ENCODE results near the gene MUS81. TPM values are rescaled to one million over a fixed set of nuclear protein-coding genes. Genes with fewer than 3 reads are reported as not detected.

The MUS81 gene
- total and polyA plus RNA-seq, 7 donors = 28.0 to 55.3 (median 32.8) TPM

DNA sequence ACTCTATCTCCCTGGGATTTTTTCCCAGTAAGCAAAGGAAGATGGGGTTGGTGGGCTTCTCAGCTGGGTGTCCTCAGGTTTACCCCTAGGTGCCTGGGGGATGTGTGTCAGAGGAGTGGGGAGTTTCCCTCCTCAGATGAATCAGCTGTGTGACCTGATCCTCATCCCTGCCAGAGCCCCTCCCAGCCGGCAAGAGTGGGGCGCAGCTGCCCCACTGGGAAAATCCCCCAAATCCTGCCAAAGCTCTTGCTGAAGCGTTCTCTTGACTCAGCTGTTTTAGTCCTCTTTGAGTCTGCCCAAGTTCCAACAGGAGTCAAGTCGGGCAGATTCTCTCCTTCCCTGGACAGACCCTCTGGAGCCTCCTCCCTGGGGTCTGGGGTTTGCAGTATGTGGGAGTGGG lies 52.6 kb downstream of the MUS81 start:
- H3K36me3 ChIP-seq (ENCODE audit: insufficient read depth in 1 of 2, low read depth in 1 of 2) = peaks cover 0 to 7% of the 10 kb centered on the region in 2 donors
- H3K9me3 ChIP-seq = no peaks in the 10 kb centered on the region
- 18 to 41% (median 37%) methylated on average over 4 of the region's 4 CpGs for WGBS, 3 donors
- no peak for ATAC-seq
- peaks cover 48% of the 10 kb centered on the region for H3K4me1 ChIP-seq
- peak overlapping the region; percentile 23 for H3K27ac ChIP-seq
- no peak for DNase-seq
- TF ChIP-seq, protein P1, sequence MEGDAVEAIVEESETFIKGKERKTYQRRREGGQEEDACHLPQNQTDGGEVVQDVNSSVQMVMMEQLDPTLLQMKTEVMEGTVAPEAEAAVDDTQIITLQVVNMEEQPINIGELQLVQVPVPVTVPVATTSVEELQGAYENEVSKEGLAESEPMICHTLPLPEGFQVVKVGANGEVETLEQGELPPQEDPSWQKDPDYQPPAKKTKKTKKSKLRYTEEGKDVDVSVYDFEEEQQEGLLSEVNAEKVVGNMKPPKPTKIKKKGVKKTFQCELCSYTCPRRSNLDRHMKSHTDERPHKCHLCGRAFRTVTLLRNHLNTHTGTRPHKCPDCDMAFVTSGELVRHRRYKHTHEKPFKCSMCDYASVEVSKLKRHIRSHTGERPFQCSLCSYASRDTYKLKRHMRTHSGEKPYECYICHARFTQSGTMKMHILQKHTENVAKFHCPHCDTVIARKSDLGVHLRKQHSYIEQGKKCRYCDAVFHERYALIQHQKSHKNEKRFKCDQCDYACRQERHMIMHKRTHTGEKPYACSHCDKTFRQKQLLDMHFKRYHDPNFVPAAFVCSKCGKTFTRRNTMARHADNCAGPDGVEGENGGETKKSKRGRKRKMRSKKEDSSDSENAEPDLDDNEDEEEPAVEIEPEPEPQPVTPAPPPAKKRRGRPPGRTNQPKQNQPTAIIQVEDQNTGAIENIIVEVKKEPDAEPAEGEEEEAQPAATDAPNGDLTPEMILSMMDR (IDR thresholded peaks at IDR 0.05) = no peak
- peaks cover 0 to 17% (median 0%) of the 10 kb centered on the region in 3 donors for H3K27me3 ChIP-seq (ENCODE audit: insufficient read depth in 3 of 3, low read length in 2 of 3)
- H3K4me3 ChIP-seq = no peak overlapping the region
- intact Hi-C loops (cut with DNase I) = no loop called here

DNA sequence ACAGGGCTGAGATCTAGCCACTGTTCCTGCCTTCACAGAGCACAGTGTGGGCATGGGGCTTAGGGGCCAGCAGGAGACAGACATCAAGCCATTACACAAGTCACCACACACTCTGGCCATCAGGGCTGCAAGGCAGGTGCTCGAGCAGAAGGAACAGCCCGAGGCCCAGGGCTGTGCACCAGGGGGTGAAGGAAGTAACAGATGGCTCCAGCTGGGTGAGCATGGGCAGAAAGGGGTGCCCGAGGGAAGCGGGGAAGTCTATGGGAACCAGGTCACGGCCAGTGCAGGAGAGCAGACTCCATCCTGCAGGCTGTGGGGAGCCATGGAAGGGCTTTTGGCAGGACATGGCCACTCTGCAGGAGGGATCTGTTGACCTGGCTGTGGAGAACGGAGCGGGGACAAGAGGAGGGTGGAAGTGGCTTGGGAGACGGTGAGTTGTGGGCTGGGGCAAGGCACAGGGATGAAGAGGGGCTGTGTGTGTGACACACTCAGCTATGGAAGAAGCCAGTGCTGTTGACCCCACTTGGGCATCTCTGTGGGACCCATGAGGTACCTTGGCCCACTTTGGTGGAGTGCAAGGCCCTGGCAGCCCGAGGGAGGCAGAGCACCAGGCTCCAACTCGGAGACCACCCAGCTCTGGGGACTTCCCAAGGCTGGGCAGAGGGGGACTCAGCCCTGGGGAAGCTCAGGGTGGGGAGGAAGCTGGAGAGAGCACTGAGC lies 55.0 kb downstream of the MUS81 start:
- Histone ChIP-seq H3K4me1 (peaks cover 53% of the 10 kb centered on the region), H3K9me3 (no peaks in the 10 kb centered on the region)

DNA sequence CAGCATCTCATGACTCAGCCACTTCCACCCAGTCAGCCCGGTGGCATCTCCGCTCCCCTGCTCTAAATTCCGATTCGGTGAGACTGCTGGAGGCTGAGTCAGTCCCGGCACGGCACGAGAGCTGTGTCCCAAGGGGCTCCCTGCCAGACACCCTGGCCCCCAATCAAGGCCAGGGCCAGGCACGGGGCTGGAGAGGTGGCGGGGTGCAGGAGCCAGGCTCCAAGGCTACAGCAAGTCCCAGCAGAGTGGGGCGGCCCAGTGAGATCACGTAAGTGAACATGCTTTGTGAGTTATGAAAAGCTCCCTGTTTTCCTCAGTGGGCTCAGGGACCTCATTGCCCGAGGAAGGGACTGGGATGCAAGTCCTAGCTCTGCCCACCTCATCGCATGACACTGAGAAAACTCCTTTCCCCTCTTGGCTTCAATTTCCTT lies 55.6 kb downstream of the MUS81 start:
- Histone ChIP-seq H3K36me3 (ENCODE audit: insufficient read depth in 1 of 2, low read depth in 1 of 2) (peaks cover 0 to 12% of the 10 kb centered on the region in 2 donors), H3K4me3 (peak overlapping the region; percentile 100), H3K27ac (peak overlapping the region; percentile 99), H3K9me3 (no peaks in the 10 kb centered on the region), H3K27me3 (ENCODE audit: insufficient read depth in 3 of 3, low read length in 2 of 3) (peaks cover 0 to 9% (median 0%) of the 10 kb centered on the region in 3 donors), H3K4me1 (peaks cover 58% of the 10 kb centered on the region)
- ATAC-seq (peak; percentile 77 to 83 (median 78)), DNase-seq (peak; percentile 92 to 96)
- WGBS, 3 donors = 6 to 14% (median 8%) methylated on average over 12 to 13 of the region's 13 CpGs
- intact Hi-C loops (cut with DNase I) = loop anchor here in 1 of 2 donors (2.0 kb wide), 1 partner anchor 25 kb away; the partner anchor contains the start of gene CCDC85B
- TF ChIP-seq, protein P1 (IDR thresholded peaks at IDR 0.05) = no peak

More for the DNA sequence above, 55.0 kb downstream of the MUS81 start:
- peaks cover 0 to 7% of the 10 kb centered on the region in 2 donors for H3K36me3 ChIP-seq (ENCODE audit: insufficient read depth in 1 of 2, low read depth in 1 of 2)
- intact Hi-C loops (cut with DNase I) = no loop called here
- peak overlapping the region; percentile 100 for H3K4me3 ChIP-seq
- no peak for DNase-seq
- WGBS, 3 donors = 27 to 39% (median 34%) methylated on average over 10 of the region's 10 CpGs
- ATAC-seq = no peak
- peaks cover 0 to 13% (median 0%) of the 10 kb centered on the region in 3 donors for H3K27me3 ChIP-seq (ENCODE audit: insufficient read depth in 3 of 3, low read length in 2 of 3)
- H3K27ac ChIP-seq = peak overlapping the region; percentile 99
- TF ChIP-seq, protein P1 (IDR thresholded peaks at IDR 0.05) = no peak

Other genes starting within 250 kb of the MUS81 start
- gene MAP3K11, start 246.2 kb upstream of the MUS81 start, total RNA-seq = 10 to 100 TPM; 14.5 to 18.8 (median 16.8) TPM
- 10 to 100 TPM in 2 of 3 donors, 1 to 10 TPM in 1; 8.8 to 13.9 (median 10.7) TPM for gene MAP3K11, start 246.2 kb upstream of the MUS81 start, polyA plus RNA-seq
- gene PCNX3, start 244.7 kb upstream of the MUS81 start, total RNA-seq = 10 to 100 TPM in 1 of 4 donors, 1 to 10 TPM in 3; 8.9 to 10.8 (median 9.7) TPM
- 10 to 100 TPM in 2 of 3 donors, 1 to 10 TPM in 1; 6.5 to 15.5 (median 11.4) TPM for gene PCNX3, start 244.7 kb upstream of the MUS81 start, polyA plus RNA-seq
- 10 to 100 TPM; 10.1 to 15.6 (median 11.3) TPM for gene SIPA1, start 222.3 kb upstream of the MUS81 start, total RNA-seq
- 10 to 100 TPM in 2 of 3 donors, 1 to 10 TPM in 1; 7.9 to 17.4 (median 13.7) TPM for gene SIPA1, start 222.3 kb upstream of the MUS81 start, polyA plus RNA-seq
- 10 to 100 TPM; 48.7 to 72.6 (median 65.2) TPM for gene RELA, start 197.5 kb upstream of the MUS81 start, total RNA-seq
- gene RELA, start 197.5 kb upstream of the MUS81 start, polyA plus RNA-seq = 10 to 100 TPM; 42.1 to 64.9 (median 64.0) TPM
- 10 to 100 TPM; 34.5 to 56.4 (median 41.8) TPM for gene KAT5, start 148.2 kb upstream of the MUS81 start, total RNA-seq
- gene KAT5, start 148.2 kb upstream of the MUS81 start, polyA plus RNA-seq = 10 to 100 TPM; 36.4 to 67.2 (median 51.2) TPM
- 10 to 100 TPM; 17.5 to 38.4 (median 28.1) TPM for gene RNASEH2C, start 139.6 kb upstream of the MUS81 start, total RNA-seq
- gene RNASEH2C, start 139.6 kb upstream of the MUS81 start, polyA plus RNA-seq = 10 to 100 TPM; 39.3 to 62.3 (median 47.1) TPM
- gene AP5B1, start 79.5 kb upstream of the MUS81 start, total RNA-seq = 10 to 100 TPM in 2 of 4 donors, 1 to 10 TPM in 2; 8.8 to 16.3 (median 12.7) TPM
- gene AP5B1, start 79.5 kb upstream of the MUS81 start, polyA plus RNA-seq = 10 to 100 TPM in 1 of 3 donors, 1 to 10 TPM in 2; 6.1 to 20.5 (median 6.4) TPM
- gene OVOL1, start 73.4 kb upstream of the MUS81 start, total RNA-seq = not detected
- under 1 TPM in 1 of 3 donors, not detected in 2; 0.01 TPM for gene OVOL1, start 73.4 kb upstream of the MUS81 start, polyA plus RNA-seq
- gene SNX32, start 26.5 kb upstream of the MUS81 start, total RNA-seq = not detected
- gene SNX32, start 26.5 kb upstream of the MUS81 start, polyA plus RNA-seq = under 1 TPM in 2 of 3 donors, not detected in 1; 0.05 to 0.20 TPM
- 100 to 1,000 TPM; 175 to 388 (median 238) TPM for gene CFL1, start 2.3 kb upstream of the MUS81 start, total RNA-seq
- gene CFL1, start 2.3 kb upstream of the MUS81 start, polyA plus RNA-seq = 100 to 1,000 TPM; 190 to 843 (median 225) TPM
- gene EFEMP2, start 12.4 kb downstream of the MUS81 start, total RNA-seq = 10 to 100 TPM; 20.8 to 46.6 (median 31.3) TPM
- 10 to 100 TPM; 14.8 to 20.8 (median 18.5) TPM for gene EFEMP2, start 12.4 kb downstream of the MUS81 start, polyA plus RNA-seq
- gene CTSW, start 19.4 kb downstream of the MUS81 start, total RNA-seq = under 1 TPM; 0.22 to 0.64 (median 0.37) TPM
- gene CTSW, start 19.4 kb downstream of the MUS81 start, polyA plus RNA-seq = under 1 TPM; 0.08 to 0.91 (median 0.22) TPM
- 10 to 100 TPM; 27.7 to 42.5 (median 37.0) TPM for gene FIBP, start 28.0 kb downstream of the MUS81 start, total RNA-seq
- 10 to 100 TPM; 32.2 to 73.9 (median 44.1) TPM for gene FIBP, start 28.0 kb downstream of the MUS81 start, polyA plus RNA-seq
- 10 to 100 TPM; 16.7 to 39.6 (median 27.8) TPM for gene CCDC85B, start 30.2 kb downstream of the MUS81 start, total RNA-seq
- 10 to 100 TPM; 24.7 to 35.9 (median 26.5) TPM for gene CCDC85B, start 30.2 kb downstream of the MUS81 start, polyA plus RNA-seq
- 10 to 100 TPM in 3 of 4 donors, under 1 TPM in 1; 0.75 to 12.6 (median 11.5) TPM for gene FOSL1, start 40.0 kb downstream of the MUS81 start, total RNA-seq
- 100 to 1,000 TPM in 1 of 3 donors, 1 to 10 TPM in 2; 5.7 to 257 (median 7.8) TPM for gene FOSL1, start 40.0 kb downstream of the MUS81 start, polyA plus RNA-seq
- gene C11orf68, start 58.6 kb downstream of the MUS81 start, total RNA-seq = 10 to 100 TPM; 52.8 to 71.9 (median 59.9) TPM
- gene C11orf68, start 58.6 kb downstream of the MUS81 start, polyA plus RNA-seq = 10 to 100 TPM; 60.3 to 98.7 (median 75.0) TPM
- gene DRAP1, start 59.0 kb downstream of the MUS81 start, total RNA-seq = 100 to 1,000 TPM in 1 of 4 donors, 10 to 100 TPM in 3; 74.5 to 138 (median 91.3) TPM
- gene DRAP1, start 59.0 kb downstream of the MUS81 start, polyA plus RNA-seq = 100 to 1,000 TPM; 121 to 217 (median 134) TPM
- gene TSGA10IP, start 85.0 kb downstream of the MUS81 start, total RNA-seq = not detected
- gene TSGA10IP, start 85.0 kb downstream of the MUS81 start, polyA plus RNA-seq = not detected
- gene SART1, start 101.3 kb downstream of the MUS81 start, total RNA-seq = 10 to 100 TPM; 36.3 to 55.4 (median 49.3) TPM
- 10 to 100 TPM; 40.3 to 58.7 (median 44.7) TPM for gene SART1, start 101.3 kb downstream of the MUS81 start, polyA plus RNA-seq
- gene EIF1AD, start 141.7 kb downstream of the MUS81 start, total RNA-seq = 10 to 100 TPM; 24.8 to 44.5 (median 31.6) TPM
- 10 to 100 TPM; 29.4 to 63.1 (median 54.2) TPM for gene EIF1AD, start 141.7 kb downstream of the MUS81 start, polyA plus RNA-seq
- gene BANF1, start 142.1 kb downstream of the MUS81 start, total RNA-seq = 100 to 1,000 TPM; 298 to 384 (median 336) TPM
- gene BANF1, start 142.1 kb downstream of the MUS81 start, polyA plus RNA-seq = 100 to 1,000 TPM; 251 to 355 (median 314) TPM
- gene CST6, start 151.6 kb downstream of the MUS81 start, total RNA-seq = under 1 TPM in 3 of 4 donors, not detected in 1; 0.40 to 0.93 (median 0.47) TPM
- 10 to 100 TPM in 1 of 3 donors, under 1 TPM in 1, not detected in 1; 0.13 to 18.7 TPM for gene CST6, start 151.6 kb downstream of the MUS81 start, polyA plus RNA-seq
- gene CATSPER1, start 166.0 kb downstream of the MUS81 start, total RNA-seq = not detected
- under 1 TPM in 2 of 3 donors, not detected in 1; 0.01 to 0.55 TPM for gene CATSPER1, start 166.0 kb downstream of the MUS81 start, polyA plus RNA-seq
- gene GAL3ST3, start 188.7 kb downstream of the MUS81 start, total RNA-seq = under 1 TPM in 1 of 4 donors, not detected in 3; 0.36 TPM
- under 1 TPM in 1 of 3 donors, not detected in 2; 0.03 TPM for gene GAL3ST3, start 188.7 kb downstream of the MUS81 start, polyA plus RNA-seq
- gene SF3B2, start 191.9 kb downstream of the MUS81 start, total RNA-seq = 100 to 1,000 TPM in 1 of 4 donors, 10 to 100 TPM in 3; 62.8 to 114 (median 86.4) TPM
- gene SF3B2, start 191.9 kb downstream of the MUS81 start, polyA plus RNA-seq = 100 to 1,000 TPM in 2 of 3 donors, 10 to 100 TPM in 1; 66.2 to 135 (median 114) TPM
- gene PACS1, start 209.8 kb downstream of the MUS81 start, total RNA-seq = 10 to 100 TPM; 16.3 to 27.8 (median 24.9) TPM
- 10 to 100 TPM in 1 of 3 donors, 1 to 10 TPM in 2; 7.4 to 16.0 (median 9.0) TPM for gene PACS1, start 209.8 kb downstream of the MUS81 start, polyA plus RNA-seq